NCI-H82 treated with DMSO at 0.1 percent for 48 hours (cell line): ENCODE measurements around the gene MARCO.
"Not testable (repeated sequence)": the region's sequence is repeated elsewhere in the genome, so short reads cannot be mapped to it uniquely, and the experiment has no call there.

ENCODE experiments used
- DNase-seq: peaks from one replicate; lab custom pipeline; 2025; ENCODE audit not compliant: unreplicated experiment; lab: John Stamatoyannopoulos, UW

Gene MARCO

GRCh38 chr2:119003856-119004255 lies 61.9 kb downstream of the MARCO start:
- DNase-seq: not testable (repeated sequence)

GRCh38 chr2:119004602-119005001 lies 62.6 kb downstream of the MARCO start:
- DNase-seq: no peak

GRCh38 chr2:119005051-119005450 lies 63.1 kb downstream of the MARCO start:
- no peak for DNase-seq

GRCh38 chr2:119005555-119005954 lies 63.6 kb downstream of the MARCO start:
- no peak for DNase-seq

- DNase-seq: no peak
Measured at GRCh38 chr2:119006441-119006840, 64.4 kb downstream of the MARCO start.

GRCh38 chr2:119008108-119008507 lies 66.1 kb downstream of the MARCO start:
- DNase-seq: no peak

- DNase-seq: no peak
Measured at GRCh38 chr2:119009110-119009509, 67.1 kb downstream of the MARCO start.

- no peak for DNase-seq
Measured at GRCh38 chr2:119010336-119010735, 68.3 kb downstream of the MARCO start.

- no peak for DNase-seq
Measured at GRCh38 chr2:119011162-119011909, 69.3 kb downstream of the MARCO start.

- DNase-seq: no peak
Measured at GRCh38 chr2:119011910-119012209, 69.9 kb downstream of the MARCO start.

GRCh38 chr2:119012345-119013301 lies 70.6 kb downstream of the MARCO start:
- DNase-seq: no peak

- DNase-seq: no peak
Measured at GRCh38 chr2:119013671-119014070, 71.7 kb downstream of the MARCO start.

GRCh38 chr2:119015845-119016244 lies 73.9 kb downstream of the MARCO start:
- no peak for DNase-seq

GRCh38 chr2:119019521-119019920 lies 77.5 kb downstream of the MARCO start:
- DNase-seq: no peak

- no peak for DNase-seq
Measured at GRCh38 chr2:119022678-119023077, 80.7 kb downstream of the MARCO start.

- DNase-seq: no peak
Measured at GRCh38 chr2:119023534-119023933, 81.5 kb downstream of the MARCO start.

- no peak for DNase-seq
Measured at GRCh38 chr2:119024152-119024551, 82.2 kb downstream of the MARCO start.

- DNase-seq: no peak
Measured at GRCh38 chr2:119024568-119024967, 82.6 kb downstream of the MARCO start.

- no peak for DNase-seq
Measured at GRCh38 chr2:119025013-119025412, 83.0 kb downstream of the MARCO start.

GRCh38 chr2:119025762-119026351 lies 83.9 kb downstream of the MARCO start:
- DNase-seq: no peak

- DNase-seq: no peak
Measured at GRCh38 chr2:119026890-119027289, 84.9 kb downstream of the MARCO start.
